ENCODE data around the gene CNTNAP5. TPM values are rescaled to one million over a fixed set of nuclear protein-coding genes. Genes with fewer than 3 reads are reported as not detected.

Gene CNTNAP5
- total RNA-seq, 1 experiment from 2014 or later = 0.48 TPM

- Histone ChIP-seq H3K18ac (ENCODE audit: insufficient read length, low read depth, low read length) (no peak overlapping the region), H3T11ph (ENCODE audit: low read length) (no peak overlapping the region), H3K79me1 (ENCODE audit: insufficient read depth, low read depth, low read length, poor library complexity, severe bottlenecking) (no peaks in the 10 kb centered on the region), H3K14ac (ENCODE audit: insufficient read depth, low read length) (no peak overlapping the region), H2AFZ (ENCODE audit: low read length) (no peak overlapping the region), H4K20me1 (ENCODE audit: control insufficient read depth, insufficient read depth, insufficient read length) (no peaks in the 10 kb centered on the region), H3K27ac (ENCODE audit: insufficient read length, low read depth, low read length) (no peak overlapping the region), H4K8ac (replicated peaks; ENCODE audit: insufficient read length, low read depth, low read length) (no peak overlapping the region), H2BK20ac (ENCODE audit: low read depth, low read length, poor library complexity, severe bottlenecking) (no peak overlapping the region), H3K79me2 (ENCODE audit: insufficient read depth, low read length) (no peaks in the 10 kb centered on the region), H3K56ac (ENCODE audit: insufficient read length, low read depth, low read length) (no peak overlapping the region), H3K9me3 (ENCODE audit: control insufficient read depth, low read depth, low read length) (no peaks in the 10 kb centered on the region), H3K9ac (ENCODE audit: extremely low read depth, insufficient read length, low read length) (no peak overlapping the region), H3K27me3 (ENCODE audit: insufficient read depth, low read length) (no peaks in the 10 kb centered on the region), H3K23me2 (ENCODE audit: insufficient read length, low read depth, low read length, poor library complexity, severe bottlenecking) (no peaks in the 10 kb centered on the region), H2BK12ac (ENCODE audit: insufficient read length, low read depth, low read length) (no peak overlapping the region), H4K91ac (ENCODE audit: insufficient read length, low read depth, low read length) (no peak overlapping the region), H3K4ac (ENCODE audit: low read depth, low read length) (no peak overlapping the region), H2BK15ac (ENCODE audit: low read depth, low read length) (no peak overlapping the region), H4K5ac (ENCODE audit: insufficient read length, low read depth, low read length) (no peak overlapping the region), H2AK5ac (ENCODE audit: insufficient read length, low read length) (no peak overlapping the region), H2BK5ac (ENCODE audit: insufficient read length, low read length) (no peak overlapping the region), H3K23ac (ENCODE audit: insufficient read length, low read depth, low read length) (no peak overlapping the region), H3K4me2 (ENCODE audit: insufficient read depth, insufficient read length, low read length) (no peak overlapping the region), H3K4me1 (ENCODE audit: insufficient read depth, low read length) (no peaks in the 10 kb centered on the region), H2BK120ac (ENCODE audit: low read depth, low read length, poor library complexity, severe bottlenecking) (no peak overlapping the region)
- Mint-ChIP-seq H3K9me3 (peaks cover 3 to 5% of the 10 kb centered on the region in 2 experiments; a peak in 2 of 5 replicates), H3K4me1 (no peaks in the 10 kb centered on the region), H3K4me3 (no peak overlapping the region), H3K36me3 (ENCODE audit: insufficient read depth in 1 of 3, low read depth in 3 of 3) (no peaks in the 10 kb centered on the region; a peak in 1 of 7 replicates), H3K27me3 (ENCODE audit: low read depth) (no peaks in the 10 kb centered on the region), H3K27ac (no peak overlapping the region)
- WGBS (ENCODE audit: extremely low coverage, insufficient read length, low lambda C conversion rate) = no CpG with 5 or more reads among the region's 3 CpGs
- DNase-seq = no peak
- TF ChIP-seq CTCF (conservative IDR thresholded peaks at IDR 0.05) = no peak
These were observed 862.4 kb downstream of the CNTNAP5 start for GRCh38 chr2:124887466-124887865.
